ENCODE data around the gene BRI3BP. TPM values are rescaled to one million over a fixed set of nuclear protein-coding genes. Genes with fewer than 3 reads are reported as not detected.

BRI3BP gene
- total and polyA plus RNA-seq, 9 of the 15 experiments (the other 6 are each of a cell fraction or from before 2014, with no cell fraction given), result 12.3 to 25.0 (median 16.6) TPM

- ChIA-PET CTCF (ENCODE audit: low intra/inter-chr PET ratio) (no interaction called here), POLR2A (interaction anchor here (0.6 to 1.1 kb wide), 2 partner anchors 33 to 51 kb away, joined by 3 read pairs; partner anchors contain the start of gene UBC)
- DNase-seq (ENCODE audit: extremely low read depth in 1 of 4, low spot score in 3 of 4), result no peak
- intact Hi-C loops (cut with micrococcal nuclease) (no loop called here), in situ Hi-C loops (cut with MboI) (no loop called here)
- FAIRE-seq, result no peak
- Histone ChIP-seq H4K20me1 (replicated peaks; ENCODE audit: control insufficient read depth, insufficient read depth, low read length) (no peaks in the 10 kb centered on the region), H3K27me3 (ENCODE audit: control insufficient read depth in 2 of 2, insufficient read depth in 2 of 2, low read length in 2 of 2) (no peaks in the 10 kb centered on the region), H3K79me2 (ENCODE audit: control insufficient read depth, insufficient read depth, low read length) (no peaks in the 10 kb centered on the region), H3K27ac (ENCODE audit: extremely low read depth, low read depth, low read length) (no peak overlapping the region), H3K36me3 (ENCODE audit: control insufficient read depth, insufficient read depth, low read length) (peaks cover 63% of the 10 kb centered on the region; the same call in 1 of the 3 replicates), H3K4me1 (replicated peaks in 1 of 2; ENCODE audit: control insufficient read depth in 2 of 2, insufficient read depth in 2 of 2, low read length in 2 of 2) (peaks cover 0 to 11% of the 10 kb centered on the region in 2 experiments; a peak in 1 of 5 replicates), H3K9me3 (replicated peaks; ENCODE audit: control insufficient read depth, insufficient read depth, low read depth, low read length) (no peaks in the 10 kb centered on the region), H3K4me2 (ENCODE audit: insufficient read depth, low read length) (no peak overlapping the region), H3K4me3 (no peak overlapping the region), H3K9me1 (ENCODE audit: control insufficient read depth, insufficient read depth, low read length) (no peaks in the 10 kb centered on the region), H2AFZ (ENCODE audit: low read depth, low read length) (no peak overlapping the region), H3K9ac (ENCODE audit: insufficient read depth in 1 of 2, low read depth in 2 of 2, low read length in 2 of 2) (peak overlapping the region in 1 of 2 experiments; percentile 57; a peak in 2 of 4 replicates)
- 98% methylated on average over 17 of the region's 20 CpGs for WGBS (ENCODE audit: insufficient coverage, low coverage, missing lambda C conversion rate)
- no TSS peak for BruUV-seq (replicated peaks)
- ATAC-seq, result no peak
- TF ChIP-seq SRSF1 (IDR thresholded peaks at IDR 0.05; ENCODE audit: low read depth, low read length), result no peak
- TF ChIP-seq SRSF7 (optimal IDR thresholded peaks at IDR 0.05; ENCODE audit: low read depth, low read length), result no peak
- TF ChIP-seq, protein P1, sequence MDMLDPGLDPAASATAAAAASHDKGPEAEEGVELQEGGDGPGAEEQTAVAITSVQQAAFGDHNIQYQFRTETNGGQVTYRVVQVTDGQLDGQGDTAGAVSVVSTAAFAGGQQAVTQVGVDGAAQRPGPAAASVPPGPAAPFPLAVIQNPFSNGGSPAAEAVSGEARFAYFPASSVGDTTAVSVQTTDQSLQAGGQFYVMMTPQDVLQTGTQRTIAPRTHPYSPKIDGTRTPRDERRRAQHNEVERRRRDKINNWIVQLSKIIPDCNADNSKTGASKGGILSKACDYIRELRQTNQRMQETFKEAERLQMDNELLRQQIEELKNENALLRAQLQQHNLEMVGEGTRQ (CRISPR knock-in tag; IDR thresholded peaks at IDR 0.05), result no peak
- TF ChIP-seq, protein P2, sequence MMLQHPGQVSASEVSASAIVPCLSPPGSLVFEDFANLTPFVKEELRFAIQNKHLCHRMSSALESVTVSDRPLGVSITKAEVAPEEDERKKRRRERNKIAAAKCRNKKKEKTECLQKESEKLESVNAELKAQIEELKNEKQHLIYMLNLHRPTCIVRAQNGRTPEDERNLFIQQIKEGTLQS (IDR thresholded peaks at IDR 0.05), result no peak
- TF ChIP-seq, protein P2 (CRISPR knock-in tag; conservative IDR thresholded peaks at IDR 0.05), result no peak
- no peak for TF ChIP-seq PRPF4 (IDR thresholded peaks at IDR 0.05; ENCODE audit: insufficient read depth, low read depth, low read length, poor library complexity, severe bottlenecking)
- no peak for TF ChIP-seq RBFOX2 (IDR thresholded peaks at IDR 0.05; ENCODE audit: low read depth, low read length)
- TF ChIP-seq TEAD4 (IDR thresholded peaks at IDR 0.05; ENCODE audit: low read length), result no peak
- TF ChIP-seq TEAD4 (CRISPR knock-in tag; IDR thresholded peaks at IDR 0.05; ENCODE audit: borderline replicate concordance), result no peak
- TF ChIP-seq RFX1 (IDR thresholded peaks at IDR 0.05), result no peak
- no peak for TF ChIP-seq TCF15 (CRISPR knock-in tag; IDR thresholded peaks at IDR 0.05)
- no peak for TF ChIP-seq OTX1 (CRISPR knock-in tag; IDR thresholded peaks at IDR 0.05)
- TF ChIP-seq, protein P3, sequence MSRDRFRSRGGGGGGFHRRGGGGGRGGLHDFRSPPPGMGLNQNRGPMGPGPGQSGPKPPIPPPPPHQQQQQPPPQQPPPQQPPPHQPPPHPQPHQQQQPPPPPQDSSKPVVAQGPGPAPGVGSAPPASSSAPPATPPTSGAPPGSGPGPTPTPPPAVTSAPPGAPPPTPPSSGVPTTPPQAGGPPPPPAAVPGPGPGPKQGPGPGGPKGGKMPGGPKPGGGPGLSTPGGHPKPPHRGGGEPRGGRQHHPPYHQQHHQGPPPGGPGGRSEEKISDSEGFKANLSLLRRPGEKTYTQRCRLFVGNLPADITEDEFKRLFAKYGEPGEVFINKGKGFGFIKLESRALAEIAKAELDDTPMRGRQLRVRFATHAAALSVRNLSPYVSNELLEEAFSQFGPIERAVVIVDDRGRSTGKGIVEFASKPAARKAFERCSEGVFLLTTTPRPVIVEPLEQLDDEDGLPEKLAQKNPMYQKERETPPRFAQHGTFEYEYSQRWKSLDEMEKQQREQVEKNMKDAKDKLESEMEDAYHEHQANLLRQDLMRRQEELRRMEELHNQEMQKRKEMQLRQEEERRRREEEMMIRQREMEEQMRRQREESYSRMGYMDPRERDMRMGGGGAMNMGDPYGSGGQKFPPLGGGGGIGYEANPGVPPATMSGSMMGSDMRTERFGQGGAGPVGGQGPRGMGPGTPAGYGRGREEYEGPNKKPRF (IDR thresholded peaks at IDR 0.05; ENCODE audit: low read depth, low read length), result no peak
- no peak for TF ChIP-seq FOSL1 (tag; conservative IDR thresholded peaks at IDR 0.05)
- TF ChIP-seq, protein P4, sequence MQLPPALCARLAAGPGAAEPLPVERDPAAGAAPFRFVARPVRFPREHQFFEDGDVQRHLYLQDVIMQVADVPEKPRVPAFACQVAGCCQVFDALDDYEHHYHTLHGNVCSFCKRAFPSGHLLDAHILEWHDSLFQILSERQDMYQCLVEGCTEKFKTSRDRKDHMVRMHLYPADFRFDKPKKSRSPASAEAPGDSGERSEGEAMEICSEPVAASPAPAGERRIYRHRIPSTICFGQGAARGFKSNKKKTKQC (CRISPR knock-in tag; IDR thresholded peaks at IDR 0.05), result no peak
- TF ChIP-seq MTF1 (CRISPR knock-in tag; IDR thresholded peaks at IDR 0.05; ENCODE audit: borderline replicate concordance), result no peak
- TF ChIP-seq ZNF311 (CRISPR knock-in tag; IDR thresholded peaks at IDR 0.05), result no peak
These were observed 45.7 kb upstream of the BRI3BP start for GRCh38 chr12:124947561-124948398.
